ENCODE results near the gene SLC26A8.

SLC26A8 gene, protein sequence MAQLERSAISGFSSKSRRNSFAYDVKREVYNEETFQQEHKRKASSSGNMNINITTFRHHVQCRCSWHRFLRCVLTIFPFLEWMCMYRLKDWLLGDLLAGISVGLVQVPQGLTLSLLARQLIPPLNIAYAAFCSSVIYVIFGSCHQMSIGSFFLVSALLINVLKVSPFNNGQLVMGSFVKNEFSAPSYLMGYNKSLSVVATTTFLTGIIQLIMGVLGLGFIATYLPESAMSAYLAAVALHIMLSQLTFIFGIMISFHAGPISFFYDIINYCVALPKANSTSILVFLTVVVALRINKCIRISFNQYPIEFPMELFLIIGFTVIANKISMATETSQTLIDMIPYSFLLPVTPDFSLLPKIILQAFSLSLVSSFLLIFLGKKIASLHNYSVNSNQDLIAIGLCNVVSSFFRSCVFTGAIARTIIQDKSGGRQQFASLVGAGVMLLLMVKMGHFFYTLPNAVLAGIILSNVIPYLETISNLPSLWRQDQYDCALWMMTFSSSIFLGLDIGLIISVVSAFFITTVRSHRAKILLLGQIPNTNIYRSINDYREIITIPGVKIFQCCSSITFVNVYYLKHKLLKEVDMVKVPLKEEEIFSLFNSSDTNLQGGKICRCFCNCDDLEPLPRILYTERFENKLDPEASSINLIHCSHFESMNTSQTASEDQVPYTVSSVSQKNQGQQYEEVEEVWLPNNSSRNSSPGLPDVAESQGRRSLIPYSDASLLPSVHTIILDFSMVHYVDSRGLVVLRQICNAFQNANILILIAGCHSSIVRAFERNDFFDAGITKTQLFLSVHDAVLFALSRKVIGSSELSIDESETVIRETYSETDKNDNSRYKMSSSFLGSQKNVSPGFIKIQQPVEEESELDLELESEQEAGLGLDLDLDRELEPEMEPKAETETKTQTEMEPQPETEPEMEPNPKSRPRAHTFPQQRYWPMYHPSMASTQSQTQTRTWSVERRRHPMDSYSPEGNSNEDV

DNA sequence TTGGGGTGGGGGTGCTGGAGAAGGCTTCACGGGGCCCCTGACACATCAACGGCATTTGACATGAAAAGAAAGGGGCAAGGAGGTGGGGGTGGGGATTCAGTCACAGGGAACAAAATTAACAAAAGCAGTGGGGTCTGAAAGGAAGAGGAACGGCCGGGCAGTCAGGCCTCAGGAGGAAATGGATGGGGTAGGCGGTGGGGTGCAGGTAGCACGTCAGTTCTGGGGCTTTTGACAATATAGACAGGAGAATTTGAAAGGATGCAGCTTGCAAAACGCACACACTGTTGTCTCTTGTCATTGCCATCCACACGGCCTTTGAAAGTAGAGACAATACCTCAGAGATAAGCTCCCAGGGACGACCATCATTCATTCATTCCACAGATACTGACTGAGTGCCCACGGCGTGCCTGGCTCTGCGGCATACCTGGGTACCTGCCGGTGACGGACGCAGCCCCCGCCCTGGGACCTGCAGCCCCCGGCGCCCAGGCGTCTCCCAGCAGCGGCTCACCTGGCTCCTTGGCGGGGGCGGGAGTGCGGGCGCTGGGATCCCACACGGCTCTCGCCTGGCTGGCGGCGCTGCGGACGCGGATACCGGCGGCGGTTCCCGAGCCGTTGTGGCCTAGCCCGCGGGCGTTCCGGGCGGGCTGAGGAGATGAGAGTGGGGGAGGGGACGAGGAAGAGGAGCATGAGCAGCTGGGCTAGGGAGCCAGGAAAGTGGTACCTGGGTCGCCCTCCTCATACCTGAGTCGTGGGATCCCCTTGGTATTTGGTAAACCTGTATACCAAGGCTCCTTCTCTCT lies at the start of gene SLC26A8:
Gene SLC26A8, minus strand, starts transcription at position 646 of the 800 bp plus-strand sequence. CDS start 4,934 bp downstream, outside the sequence.
- DNase-seq: no peak

DNA sequence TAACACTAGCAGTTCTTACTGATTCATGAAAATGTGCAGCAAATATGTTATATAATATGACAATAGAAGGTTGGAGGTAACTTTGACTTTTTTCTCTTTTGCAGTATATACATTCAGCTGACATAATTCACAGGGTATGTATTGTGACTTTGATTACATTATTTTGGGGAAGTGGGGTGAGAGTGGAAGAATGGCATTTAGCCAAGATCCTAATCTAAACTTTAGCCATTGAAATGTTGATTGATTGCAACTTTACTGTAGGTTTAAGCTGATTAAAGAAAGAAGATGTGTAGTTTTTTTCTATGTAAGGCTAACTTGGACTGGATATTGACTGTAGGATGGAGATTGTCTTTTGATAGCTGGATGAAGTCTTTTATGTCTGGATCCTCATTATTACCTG lies 49.1 kb upstream of the SLC26A8 start:
- DNase-seq: no peak

- no peak for DNase-seq
Measured at GRCh38 chr6:36072681-36073080, 48.2 kb upstream of the SLC26A8 start.

GRCh38 chr6:36071714-36072113 lies 47.3 kb upstream of the SLC26A8 start:
- DNase-seq: no peak

GRCh38 chr6:36071281-36071680 lies 46.8 kb upstream of the SLC26A8 start:
- DNase-seq: no peak

DNA sequence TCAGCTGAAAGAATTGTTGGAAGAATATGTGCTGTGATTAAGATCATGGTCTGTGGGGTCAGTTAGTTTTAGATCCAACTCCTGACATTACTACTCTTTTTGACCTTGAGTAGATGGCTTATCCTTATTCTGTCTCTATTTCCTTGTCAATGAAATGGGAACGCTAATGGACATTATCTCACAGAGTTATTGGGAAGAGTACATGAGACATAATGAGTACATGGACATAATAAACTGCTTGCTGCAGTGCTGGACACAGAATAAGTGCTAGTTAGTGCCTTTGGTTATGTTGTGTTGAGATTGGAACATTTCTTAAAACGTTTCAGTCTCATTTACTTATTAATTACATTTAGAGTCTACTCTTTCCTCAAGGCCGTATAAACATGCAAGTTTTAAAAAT lies 45.8 kb upstream of the SLC26A8 start:
- no peak for DNase-seq

DNA sequence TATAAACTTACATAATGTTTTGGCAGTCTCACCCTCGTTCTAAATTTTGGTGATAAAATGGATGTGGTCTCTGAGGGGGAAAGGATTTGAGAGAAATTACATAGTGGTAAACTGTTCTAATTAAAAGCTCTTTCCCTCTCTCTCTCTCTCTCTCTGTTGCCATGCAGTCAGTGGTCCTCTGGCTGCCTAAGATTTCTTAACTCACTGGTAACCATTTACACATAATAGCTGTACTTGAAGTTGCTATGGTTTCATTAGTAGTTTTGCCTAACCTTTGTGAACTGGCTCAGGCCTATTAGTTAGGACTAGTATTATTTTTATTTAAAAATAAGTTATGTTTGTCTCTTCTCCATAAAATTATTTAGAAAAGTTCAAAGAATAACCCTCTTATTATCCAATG lies 45.1 kb upstream of the SLC26A8 start:
- DNase-seq: no peak

- DNase-seq: no peak
Measured at GRCh38 chr6:36068586-36068985, 44.1 kb upstream of the SLC26A8 start.

DNA sequence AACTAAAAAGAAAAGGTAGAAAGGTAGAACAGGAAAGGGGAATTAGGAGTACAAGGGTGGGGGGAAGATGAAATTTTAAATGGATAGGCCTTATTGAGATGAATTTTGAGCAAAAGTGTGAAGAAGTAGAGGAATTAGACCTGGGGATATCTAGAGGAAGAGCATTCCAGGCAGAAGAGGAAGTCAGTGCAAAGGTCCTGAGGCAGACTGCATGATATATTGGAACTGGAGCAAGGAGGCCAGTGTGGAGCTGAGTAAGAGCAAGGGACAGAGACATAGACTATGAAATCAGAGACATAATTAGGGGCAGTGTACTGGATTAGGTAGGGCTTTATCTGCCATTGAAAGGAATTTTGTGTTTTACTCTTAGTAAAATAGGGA lies 43.6 kb upstream of the SLC26A8 start:
- DNase-seq: no peak

DNA sequence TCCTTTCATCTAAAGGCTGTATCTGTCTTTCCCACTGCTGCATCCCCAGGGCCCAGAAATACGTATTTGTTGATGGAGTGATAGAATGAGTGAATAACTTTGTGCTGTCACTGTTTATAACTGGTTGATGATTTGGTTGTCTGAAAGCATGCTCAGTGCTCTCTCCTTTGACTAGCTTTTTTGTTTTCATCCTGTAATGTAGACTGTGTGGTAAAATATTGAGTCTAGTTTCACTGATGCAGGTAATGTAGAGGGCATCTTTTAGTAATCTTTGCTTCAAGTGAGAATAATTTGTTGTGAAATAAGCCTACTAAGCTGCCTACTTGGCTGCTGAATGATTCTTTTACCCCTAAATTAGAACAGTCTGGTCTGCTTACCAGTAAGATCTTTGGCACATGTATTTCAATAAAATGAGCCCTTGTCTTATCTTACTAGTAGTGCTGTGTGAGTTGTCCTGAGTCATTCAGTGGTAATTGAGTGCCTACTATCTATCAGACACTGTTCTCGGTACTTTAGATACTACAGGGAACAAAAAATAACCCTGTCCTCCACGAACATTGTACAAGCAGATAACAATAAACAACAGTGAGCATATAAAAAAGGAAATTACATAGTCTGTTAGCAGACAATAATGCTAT lies 43.1 kb upstream of the SLC26A8 start:
- DNase-seq: no peak

- no peak for DNase-seq
Measured at GRCh38 chr6:36066817-36067216, 42.4 kb upstream of the SLC26A8 start.

DNA sequence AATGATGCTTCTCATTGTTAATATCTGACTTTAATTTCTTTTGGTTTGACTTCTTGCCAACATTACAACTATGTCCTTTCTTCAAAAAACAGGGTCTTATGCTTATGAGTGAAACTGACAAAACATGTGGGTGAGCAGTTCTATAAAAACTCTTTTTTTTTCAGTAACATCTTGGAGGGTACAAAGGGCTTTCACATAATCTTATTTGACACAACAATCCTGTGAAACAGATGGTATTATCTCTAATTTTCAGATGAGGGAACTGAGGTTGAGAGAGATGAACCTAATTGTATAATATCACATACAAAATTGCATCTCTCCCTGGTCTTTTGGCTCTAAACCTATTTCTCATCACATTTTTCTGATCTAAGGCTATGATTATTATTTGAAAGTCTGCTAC lies 41.5 kb upstream of the SLC26A8 start:
- no peak for DNase-seq

DNA sequence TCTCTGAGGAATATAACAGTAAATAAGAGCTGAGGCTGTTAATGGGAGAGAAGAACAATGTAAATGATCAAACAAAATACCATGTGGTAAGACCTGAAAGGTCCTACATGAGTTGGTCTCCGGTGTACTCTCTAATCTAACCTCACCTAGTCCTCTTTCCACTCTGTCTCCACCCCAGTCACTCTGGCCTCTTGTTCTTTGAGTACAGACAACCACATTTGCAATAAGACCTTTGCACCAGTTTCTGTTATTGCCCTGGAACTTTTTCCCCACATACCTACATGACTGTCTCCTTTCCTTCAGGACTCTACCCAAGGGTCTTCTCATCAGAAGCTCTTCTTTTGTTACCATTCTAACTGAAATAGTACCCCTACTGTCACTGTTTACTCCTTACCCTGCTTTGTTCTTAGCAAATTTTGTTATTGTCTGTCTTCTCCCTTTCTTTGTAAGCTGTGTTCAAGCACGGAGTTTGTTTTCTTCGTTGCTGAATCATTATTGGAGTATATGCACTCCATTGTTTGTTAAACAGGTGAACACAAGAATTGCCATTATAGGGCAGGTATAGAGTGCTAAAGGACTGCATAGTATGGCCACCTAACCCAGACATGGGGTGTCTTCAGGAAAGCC lies 40.4 kb upstream of the SLC26A8 start:
- DNase-seq: no peak

- no peak for DNase-seq
Measured at GRCh38 chr6:36063318-36064060, 39.0 kb upstream of the SLC26A8 start.

DNA sequence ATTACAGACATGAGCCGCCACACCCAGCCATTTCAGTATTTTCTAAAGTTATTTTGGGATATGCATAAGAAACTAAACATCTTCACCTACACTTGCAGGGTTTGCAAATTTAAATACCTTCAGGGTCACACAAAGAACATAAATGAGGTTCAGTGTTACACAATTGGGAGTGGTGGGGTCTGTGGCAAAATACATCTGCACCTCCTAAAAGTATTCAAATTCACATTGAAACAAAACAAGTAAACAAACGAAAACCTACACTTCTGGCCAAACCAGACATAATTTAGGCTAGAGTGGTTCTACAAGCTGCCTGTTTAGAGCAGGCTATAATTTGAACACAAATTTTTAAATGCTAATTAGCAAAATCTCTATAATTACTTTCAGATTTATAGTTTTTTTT lies 37.8 kb upstream of the SLC26A8 start:
- no peak for DNase-seq

GRCh38 chr6:36061236-36061635 lies 36.8 kb upstream of the SLC26A8 start:
- no peak for DNase-seq

GRCh38 chr6:36056178-36056577 lies 31.7 kb upstream of the SLC26A8 start:
- DNase-seq: no peak

GRCh38 chr6:36054956-36055355 lies 30.5 kb upstream of the SLC26A8 start:
- DNase-seq: no peak

DNA sequence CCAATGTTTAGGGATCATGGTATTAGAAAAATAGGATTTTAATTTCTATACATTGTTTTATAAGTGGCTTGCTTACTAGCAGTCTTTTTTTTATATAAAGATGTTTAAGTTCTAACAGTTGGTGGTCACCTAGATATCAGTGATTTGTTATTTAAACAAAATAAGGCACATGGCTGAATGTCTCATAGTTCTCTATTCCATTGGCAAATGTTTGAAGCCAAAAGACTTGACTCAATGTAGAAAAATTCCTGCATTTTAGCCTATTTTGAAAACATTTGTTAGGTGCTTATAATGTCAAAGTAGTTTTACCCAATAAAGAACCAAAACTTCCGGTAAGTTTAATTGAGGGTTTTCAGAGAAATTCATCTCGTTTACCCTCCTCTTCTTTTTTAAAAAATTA lies 30.0 kb upstream of the SLC26A8 start:
- DNase-seq: no peak

DNA sequence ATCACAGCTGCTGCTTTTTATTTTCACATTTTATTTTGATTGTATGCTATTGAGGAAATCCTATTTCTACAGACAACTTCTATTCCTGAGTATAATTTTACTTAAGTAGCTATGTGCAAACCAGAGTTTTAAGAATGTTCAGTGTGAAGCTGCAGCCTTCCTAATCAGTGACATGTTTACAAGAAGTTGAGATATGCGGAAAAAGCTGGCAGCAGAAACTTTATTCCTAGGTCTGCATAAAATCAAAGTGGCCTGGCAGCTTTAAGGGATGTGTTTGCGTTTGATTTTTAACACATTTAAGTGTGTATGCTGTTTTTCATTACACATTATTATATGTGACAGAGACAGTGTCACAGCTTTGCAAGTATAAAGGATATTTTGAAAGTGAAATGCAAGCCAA lies 29.4 kb upstream of the SLC26A8 start:
- no peak for DNase-seq

DNA sequence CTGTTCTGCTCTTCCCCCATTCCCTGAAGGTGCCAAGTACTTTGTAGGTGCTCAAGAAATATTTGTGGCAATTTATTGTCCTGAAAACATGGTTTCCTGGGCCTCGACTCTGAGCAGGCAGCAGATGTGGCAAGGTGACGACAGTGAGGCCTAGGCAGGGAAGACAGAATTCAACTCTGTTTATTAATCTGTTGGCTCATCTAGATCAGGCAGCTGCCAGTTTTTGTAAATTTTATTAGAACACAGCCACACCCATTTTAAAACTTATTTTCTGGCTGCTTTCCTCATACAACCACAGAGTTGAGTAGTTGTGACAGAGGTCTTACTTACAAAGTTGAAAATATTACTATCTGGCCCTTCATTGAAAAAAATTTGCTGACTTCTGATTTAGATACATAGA lies 27.7 kb upstream of the SLC26A8 start:
- no peak for DNase-seq

All from stimulated activated CD4-positive, alpha-beta T cell treated with anti-CD3 and anti-CD28 coated beads, Interleukin-12 subunit alpha, Interleukin-12 subunit beta, amount 100 ng/mL, for 4 hours (primary cell).